Measurements from ENCODE around the gene TMEM191C.
A peak's percentile ranks its signal among the peaks of the same experiment; 100 is the strongest.
"Not testable (repeated sequence)": the region's sequence is repeated elsewhere in the genome, so short reads cannot be mapped to it uniquely, and the experiment has no call there.

Gene TMEM191C

DNA sequence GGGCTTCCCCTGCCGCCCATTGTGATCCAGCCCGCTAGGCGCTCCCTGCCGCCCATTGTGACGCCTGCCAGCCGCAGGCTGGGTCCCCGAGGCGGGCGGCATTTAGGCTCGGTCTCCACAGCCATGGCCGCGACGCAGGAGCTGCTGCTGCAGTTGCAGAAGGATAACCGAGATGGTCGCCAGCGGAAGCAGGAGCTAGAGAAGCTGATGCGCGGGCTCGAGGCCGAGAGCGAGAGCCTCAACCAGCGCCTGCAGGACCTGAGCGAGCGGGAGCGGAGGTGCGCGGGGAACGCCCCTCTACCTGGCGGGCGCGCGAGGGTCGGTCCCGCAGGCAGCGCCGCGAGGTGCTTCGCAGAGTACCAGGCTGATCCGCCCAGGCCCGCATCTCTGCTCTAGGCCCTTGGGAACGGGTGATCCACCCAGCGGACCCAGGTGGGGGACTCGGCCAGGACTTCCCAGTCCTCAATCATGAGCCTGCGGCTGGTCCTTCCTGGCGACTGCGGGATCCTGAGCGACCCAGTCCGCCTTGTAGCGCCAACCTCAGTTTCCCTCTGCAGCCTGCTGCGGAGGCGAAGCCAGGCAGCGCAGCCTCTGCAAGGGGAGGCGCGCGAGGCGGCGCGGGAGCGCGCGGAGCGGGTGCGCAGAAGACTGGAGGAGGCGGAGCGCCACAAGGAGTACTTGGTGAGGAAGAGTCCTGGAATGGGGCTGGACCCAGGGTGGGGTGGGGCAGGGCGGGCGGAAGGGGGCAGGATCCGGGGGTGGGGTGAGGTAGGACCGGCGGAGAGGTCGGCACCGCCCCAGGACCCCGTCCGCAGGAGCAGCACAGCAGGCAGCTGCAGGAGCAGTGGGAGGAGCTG lies at the start of gene TMEM191C:
TSS of gene TMEM191C (plus strand) at position 51 of the 857 bp plus-strand sequence. CDS start at position 124, 73 bp downstream.
- DNase-seq = not testable (repeated sequence)

DNA sequence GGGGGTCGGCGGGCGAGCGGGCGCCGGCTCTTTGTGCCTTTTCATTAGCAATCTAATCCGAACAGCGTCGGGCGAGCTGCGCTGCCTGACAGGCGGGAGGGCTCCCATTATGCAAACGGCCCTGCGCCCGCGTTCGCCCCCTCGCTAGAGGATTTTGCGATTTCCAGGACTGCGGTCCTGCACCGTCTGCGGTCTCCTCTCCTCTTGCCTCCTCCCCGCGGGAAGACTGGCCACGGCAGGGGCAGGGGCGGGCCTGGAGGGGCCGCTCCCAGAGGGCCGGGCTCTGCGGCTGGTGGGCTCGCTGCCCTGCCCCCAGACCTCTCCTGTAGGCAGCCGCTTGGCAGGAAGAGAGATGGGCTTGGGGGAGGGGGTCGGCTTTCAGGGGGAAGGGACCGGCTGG lies 49.3 kb upstream of the TMEM191C start:
- peak; percentile 8 to 31 for DNase-seq

DNA sequence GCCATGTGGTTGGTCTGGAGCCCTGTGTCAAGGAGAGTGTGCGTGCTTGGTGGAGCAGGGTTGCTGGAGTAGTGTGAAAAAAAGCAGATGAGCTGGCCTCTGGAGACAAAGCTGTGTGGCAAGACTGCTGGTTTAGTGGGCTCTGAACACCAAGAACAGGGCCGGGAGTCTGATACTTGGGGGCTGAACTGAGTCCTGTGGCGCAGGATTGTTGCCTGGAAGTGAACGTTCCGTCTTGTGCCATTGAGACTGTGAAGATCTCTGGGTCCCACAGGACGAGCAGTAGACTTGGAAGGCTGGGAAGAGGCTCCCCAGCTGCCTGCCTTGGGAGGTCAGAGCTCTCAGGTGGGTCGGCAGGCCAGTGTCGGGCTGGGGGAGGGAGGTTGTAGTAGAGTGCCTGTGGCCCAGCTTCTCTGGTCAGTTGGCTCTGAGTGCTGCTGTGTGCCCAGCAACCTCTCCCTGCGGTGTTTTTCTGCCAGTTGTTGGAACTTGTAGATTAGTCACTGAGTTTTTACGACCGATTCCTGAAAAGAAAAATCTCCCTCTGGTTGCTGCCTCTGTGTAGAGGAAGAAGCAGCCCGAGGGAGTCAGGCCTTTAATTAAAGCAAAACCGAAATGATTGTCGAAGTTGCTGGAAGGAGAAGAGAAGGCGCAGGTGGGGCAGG lies 48.1 kb upstream of the TMEM191C start:
- DNase-seq = not testable (repeated sequence)

DNA sequence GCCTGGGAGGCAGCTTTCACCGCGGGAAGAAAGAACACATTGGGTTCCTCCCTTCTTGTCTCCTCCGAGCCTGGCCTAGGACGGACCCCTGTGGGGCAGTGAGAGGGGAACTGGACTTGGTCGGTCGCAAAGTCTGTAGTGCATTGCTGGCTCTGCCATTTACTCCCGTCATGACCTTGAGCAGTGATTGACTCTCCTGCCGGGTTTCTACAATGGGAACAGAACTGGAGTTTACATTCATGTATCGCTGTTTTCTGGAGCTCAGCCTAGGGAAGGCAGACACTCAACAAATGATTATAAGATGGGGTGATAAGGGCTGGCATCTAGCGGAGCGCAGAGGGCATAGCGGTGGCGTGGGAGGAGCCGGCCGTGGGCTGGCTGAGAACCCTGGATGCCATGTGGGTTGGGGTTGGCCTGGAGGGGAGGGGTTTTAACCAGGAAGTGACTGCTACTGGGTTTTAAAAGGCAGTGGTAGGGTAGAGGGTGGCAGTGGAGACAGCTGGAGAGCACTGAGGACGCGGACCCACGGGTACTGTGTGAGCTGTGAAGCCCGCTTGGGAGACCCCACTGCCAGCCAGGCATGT lies 46.9 kb upstream of the TMEM191C start:
- DNase-seq = not testable (repeated sequence)

DNA sequence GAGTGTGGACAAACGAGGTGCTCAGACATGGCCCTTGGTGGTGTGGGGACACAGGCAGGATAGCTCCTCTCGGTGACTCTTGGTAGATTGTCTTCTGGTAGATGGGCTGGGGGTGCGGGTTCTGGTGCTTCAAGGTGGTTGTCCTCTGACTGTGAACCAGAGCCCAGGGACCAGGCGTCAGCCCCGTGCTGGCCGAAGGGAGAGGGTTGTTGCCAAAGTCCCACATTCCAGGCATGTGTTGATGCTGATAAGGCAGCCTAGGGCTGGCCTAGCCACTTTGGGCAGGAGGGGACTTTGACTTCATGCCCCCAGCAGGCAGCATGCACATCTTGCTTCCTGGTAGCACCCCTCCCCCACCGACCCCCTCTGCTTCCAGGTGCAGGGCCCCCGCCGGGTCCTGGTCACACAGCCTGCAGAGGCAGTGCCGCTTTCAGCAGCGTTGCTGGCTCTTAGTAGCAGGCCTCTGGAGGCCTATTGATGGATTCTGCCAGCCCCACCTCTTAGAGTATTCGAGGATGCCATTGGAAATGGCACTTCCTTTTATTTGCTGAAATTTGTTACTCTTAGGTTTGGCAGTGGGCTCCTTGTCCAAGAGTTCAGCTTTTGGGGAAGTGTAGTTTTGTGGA lies 43.0 kb upstream of the TMEM191C start:
- DNase-seq = not testable (repeated sequence)

DNA sequence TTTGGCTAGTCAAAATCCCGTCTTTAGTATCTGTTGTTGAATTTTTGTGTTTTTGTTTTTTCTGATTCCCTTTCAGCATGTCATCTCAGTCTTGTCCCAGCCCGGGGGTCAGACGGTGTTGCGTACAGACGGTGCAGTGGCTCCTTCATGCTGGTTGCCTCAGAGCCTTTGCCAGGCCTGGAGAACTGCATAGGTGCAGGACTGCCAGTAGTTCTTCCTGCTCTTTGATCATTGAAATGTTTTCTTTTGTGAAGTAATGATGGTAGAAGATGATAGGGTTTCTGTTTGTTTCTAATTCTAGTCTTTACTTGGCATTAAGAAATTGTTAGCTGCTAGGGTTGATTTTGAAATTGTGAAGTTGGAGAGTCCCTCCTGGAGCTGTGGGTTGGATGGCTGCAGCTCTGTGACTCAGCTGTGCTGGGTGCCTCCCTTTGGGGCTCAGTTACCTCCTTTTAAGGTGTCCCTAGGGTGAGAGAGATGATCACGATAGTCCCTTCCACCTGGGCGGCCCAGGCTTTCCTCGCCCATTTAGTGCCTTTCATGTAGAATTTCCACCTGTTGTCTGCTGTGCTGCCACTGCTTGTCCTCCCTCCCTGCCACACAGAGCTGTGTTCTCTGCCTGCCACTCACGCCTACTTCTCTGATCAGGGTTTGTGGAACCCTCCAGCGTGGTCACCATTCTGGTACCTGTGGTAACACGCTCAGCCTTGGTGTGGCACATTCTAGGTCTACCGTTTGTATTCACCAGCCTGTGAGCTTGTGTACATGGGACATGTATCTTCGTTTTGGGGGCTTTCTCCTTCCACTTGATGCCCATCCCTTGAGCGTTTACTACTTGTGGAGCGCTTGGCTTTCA lies 32.6 kb upstream of the TMEM191C start:
- DNase-seq = not testable (repeated sequence)

DNA sequence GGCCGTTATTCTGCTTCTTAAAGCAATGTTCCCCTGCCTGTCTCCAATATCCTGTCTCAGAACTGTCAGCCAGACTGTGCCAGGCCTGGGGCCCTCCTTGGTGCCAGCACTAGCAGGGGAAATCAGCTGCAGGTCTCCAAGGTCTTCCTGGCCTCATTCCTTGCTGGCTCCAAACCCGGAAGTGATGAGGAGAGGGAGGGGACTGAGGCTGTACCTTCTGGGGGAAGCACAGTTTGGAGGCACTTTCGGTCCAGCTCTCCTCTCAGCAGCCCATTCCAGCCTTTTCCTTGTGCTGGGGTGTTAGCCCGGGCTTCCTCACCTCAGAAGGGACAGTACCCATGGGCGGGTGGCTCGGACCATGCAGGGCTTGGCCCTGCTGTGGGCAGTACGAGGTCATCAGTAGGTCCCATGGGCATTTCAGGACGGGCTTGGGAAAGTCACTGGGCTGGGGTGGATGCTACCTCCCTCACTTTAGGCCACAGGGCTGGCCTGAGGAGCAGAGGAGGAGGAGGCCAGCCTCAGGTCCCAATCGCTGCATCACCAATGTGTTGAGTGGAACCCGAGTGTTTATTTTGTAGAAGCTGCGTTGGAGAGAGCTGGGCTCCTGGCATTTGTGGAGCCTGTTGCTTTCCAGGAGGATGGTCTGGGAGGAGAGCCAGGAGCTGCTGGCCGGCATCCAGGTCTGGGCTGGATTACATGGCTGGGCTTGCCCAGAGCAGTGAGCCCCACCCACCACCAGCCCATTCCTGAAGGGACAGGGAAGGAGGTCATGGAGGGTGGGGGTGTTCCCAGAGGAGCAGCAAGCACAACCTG lies 31.0 kb upstream of the TMEM191C start:
- not testable (repeated sequence) for DNase-seq

DNA sequence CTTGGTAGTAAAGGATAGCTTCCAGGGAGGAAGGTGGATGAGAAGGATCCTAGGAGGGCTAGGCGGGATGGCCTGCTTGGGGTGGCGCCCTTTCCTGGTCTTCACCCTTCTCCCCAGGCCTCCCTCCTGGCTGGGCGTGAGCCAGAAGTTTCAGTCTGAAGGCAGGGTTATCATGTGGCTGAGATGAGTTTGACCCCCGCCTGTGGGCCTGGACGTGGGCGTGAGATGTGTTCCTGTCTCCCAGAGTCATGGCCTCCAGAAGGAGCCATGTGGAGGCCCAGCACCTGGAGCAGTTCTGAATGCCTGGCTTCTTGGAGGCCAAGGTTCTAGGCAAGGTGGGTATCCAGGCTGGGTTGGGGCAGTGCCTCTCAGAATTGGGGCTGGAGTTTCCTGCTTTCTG lies 29.2 kb upstream of the TMEM191C start:
- DNase-seq = not testable (repeated sequence)

DNA sequence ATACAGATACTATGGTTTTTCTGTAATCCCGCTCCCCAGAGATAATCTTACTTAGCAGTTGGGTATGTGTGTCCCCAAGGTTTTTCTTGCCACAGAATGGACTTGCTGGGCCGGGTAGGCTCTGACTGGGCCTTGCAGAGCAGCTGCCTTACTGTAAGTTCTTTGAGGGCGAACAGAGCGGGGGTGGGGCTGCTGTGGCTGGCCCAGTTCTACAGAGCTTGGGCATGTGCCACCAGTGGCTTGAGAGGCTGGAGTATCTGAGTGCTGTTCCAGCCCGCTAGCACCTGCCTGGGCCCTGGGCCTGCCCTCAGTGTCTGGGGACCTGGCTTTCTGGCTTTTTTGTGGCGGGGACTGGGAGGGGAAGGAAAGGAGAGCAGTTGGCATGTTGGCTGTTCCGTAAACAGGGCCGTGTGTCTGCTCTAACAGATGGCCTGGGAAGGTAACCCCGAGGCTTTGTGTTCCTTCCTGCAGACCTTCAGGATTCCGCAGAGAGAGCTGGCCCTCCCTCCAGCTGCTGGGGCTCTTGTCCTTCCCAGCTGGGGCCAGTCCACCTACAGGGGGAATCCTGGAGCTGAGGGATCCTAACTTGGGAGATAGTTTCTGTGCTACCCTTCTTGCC lies 27.1 kb upstream of the TMEM191C start:
- DNase-seq = not testable (repeated sequence)

DNA sequence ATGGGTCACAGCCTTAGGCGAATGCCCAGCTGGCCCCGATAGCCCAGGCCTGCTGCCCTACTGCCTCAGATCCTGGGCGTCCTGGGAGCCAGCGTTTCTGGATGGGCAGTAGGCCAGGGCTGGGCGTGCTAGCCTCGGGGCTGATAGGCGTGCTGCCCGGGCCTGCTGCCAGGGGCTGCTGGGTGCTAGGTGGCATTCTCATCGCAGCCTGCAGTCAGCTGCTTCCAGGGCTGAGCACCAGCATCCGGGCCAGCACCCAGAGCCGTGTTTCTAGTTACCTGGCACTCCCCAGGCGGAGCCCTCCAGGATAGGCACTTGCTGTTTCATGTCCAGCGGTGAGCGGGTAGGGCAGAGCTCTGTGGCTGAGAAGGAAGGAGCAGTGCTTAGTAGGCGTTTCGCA lies 26.5 kb upstream of the TMEM191C start:
- DNase-seq = not testable (repeated sequence)

DNA sequence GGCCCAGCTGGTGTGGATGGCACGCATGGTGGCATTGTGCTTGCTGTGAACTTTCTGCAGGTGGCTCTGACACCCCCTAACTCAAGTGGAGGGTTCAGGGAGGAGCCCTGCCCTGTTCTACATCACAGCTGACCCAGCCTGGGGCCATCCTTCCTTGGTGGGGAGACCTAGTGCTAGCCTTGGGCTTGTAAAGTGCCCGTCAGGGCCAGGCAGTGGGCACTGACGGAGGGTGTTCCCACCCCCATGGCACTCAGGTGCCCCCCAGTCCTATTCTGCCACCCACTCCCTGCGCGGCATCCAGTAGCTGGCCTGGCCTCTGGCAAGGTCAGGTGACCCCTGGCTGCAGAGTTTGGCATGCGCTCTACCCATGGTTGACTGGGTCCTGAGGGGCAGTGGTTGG lies 26.0 kb upstream of the TMEM191C start:
- not testable (repeated sequence) for DNase-seq

DNA sequence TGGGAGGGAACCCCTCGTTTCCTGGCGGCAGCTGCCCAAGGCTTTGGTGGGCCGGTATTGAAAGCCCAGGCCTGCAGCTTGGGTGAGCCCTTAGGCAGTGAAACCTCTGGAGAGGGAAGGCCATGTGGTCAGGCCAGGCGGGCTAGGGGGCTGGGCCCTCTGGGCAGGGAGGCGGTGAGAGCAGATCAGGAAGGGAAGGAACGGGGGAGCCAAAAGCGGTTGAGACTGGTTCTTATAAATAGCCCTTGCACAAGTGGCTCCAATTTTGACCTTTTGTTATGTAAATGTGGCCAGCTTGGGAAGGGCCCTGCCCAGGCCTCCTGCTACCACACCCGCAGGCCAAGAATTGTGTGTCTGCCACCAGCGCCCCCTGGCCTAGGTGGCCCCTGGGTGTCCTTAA lies 25.1 kb upstream of the TMEM191C start:
- DNase-seq = not testable (repeated sequence)

DNA sequence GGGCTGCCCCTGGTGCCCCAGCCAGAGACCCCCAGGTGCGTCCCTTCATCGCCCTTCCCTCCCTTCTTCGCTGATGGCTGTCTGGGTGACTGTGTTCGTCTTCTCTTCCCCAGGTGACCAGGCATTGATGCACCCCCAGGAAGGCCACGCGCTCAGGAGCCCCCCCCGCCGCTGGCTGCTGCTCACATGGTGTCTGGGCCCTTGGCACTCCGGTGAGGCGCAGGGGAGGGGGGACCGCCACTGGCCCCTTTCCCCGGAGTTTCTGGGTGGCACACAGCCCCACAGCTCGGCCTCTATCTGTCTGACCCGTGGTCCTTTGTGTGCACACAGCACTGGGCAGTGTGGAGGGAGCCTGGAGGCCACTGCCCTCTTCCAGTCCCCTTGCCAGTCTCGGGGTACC lies 24.5 kb upstream of the TMEM191C start:
- DNase-seq = not testable (repeated sequence)

DNA sequence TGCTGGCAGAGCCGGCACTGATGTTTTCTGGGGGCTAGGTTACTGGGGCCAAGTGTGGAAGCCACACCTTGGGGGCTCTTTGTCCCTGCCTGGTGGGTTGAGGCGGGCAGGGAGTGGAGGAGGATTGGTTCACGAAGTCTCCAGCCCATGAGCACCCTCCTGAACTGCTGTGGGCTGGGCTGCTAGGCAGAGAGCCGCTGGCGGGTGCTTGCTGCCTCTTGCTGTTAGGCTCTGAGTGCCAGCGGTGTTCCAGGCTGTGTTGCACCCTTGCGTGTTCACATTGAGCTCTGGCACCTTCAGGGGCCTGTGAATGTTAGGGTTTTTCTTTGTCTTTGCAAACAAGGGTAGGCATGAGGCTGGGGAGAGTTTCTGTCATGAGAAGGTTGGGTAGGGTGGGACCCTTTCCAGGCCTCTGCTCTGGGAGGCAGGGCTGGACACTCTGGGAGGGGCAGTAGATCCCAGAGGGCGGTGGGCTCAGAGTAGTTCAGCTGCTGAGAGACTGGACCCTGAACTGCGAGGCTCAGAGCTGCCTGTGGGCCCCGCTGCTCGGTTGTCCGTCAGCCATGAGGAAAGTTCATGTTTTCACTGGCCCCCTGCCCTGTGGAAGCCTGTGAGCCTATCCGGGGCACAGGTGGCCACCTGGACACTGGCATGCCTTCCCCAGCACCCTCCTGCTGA lies 24.0 kb upstream of the TMEM191C start:
- no peak for DNase-seq

DNA sequence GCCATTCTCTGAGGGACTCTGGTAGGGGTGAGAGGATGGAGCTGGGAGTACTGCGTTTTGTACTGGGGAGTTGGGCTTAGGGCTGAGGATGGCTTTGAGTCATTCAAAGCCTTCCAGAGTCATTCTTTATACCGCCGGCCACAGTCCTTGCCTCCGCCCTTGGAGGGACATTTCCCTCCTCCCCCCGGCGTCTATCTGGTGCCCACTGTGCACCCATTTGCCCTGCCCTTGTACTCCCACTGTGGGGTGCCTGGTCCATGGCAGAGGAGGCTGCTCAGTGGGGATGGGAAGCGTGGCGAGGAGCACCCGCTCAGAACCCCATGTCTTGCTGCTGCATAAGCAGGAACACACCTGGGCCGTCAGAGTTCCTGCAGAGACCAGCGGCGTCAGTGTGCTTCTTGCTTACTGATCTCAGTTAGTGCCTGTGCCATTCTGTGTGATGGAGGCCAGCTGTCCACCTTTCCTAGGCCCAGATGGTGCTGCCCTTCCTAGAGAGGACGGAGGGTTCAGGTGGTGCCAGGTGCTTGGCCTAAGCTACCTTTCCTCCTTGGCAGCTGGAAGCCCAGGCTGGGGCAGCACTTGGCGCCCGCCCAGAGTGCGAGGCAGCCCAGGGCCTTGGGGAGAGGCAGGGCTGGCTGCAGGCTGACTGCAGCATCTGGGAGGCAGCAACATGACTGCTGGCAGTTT lies 23.3 kb upstream of the TMEM191C start:
- no peak for DNase-seq

DNA sequence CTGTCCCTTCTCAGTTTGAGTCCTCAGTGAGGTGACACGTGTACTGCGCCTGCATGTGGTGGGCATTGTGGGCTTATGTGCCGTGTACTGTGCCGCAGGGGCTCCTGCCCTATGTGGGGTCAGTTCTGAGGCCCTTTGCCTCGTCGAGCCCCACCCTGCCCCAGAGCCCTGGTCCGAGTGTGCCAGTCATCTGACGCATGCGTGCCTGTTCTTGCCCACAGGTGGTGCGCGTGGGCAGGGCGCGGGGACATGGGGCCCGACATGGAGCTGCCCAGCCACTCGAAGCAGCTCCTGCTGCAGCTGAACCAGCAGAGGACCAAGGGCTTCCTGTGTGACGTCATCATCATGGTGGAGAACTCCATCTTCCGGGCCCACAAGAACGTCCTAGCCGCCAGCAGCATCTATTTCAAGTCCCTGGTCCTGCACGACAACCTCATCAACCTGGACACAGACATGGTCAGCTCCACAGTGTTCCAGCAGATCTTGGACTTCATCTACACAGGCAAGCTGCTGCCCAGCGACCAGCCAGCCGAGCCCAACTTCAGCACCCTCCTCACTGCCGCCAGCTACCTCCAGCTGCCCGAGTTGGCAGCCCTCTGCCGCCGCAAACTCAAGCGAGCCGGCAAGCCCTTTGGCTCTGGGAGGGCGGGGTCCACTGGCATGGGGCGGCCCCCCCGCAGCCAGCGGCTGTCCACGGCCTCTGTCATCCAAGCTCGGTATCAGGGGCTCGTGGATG lies 22.3 kb upstream of the TMEM191C start:
- no peak for DNase-seq

DNA sequence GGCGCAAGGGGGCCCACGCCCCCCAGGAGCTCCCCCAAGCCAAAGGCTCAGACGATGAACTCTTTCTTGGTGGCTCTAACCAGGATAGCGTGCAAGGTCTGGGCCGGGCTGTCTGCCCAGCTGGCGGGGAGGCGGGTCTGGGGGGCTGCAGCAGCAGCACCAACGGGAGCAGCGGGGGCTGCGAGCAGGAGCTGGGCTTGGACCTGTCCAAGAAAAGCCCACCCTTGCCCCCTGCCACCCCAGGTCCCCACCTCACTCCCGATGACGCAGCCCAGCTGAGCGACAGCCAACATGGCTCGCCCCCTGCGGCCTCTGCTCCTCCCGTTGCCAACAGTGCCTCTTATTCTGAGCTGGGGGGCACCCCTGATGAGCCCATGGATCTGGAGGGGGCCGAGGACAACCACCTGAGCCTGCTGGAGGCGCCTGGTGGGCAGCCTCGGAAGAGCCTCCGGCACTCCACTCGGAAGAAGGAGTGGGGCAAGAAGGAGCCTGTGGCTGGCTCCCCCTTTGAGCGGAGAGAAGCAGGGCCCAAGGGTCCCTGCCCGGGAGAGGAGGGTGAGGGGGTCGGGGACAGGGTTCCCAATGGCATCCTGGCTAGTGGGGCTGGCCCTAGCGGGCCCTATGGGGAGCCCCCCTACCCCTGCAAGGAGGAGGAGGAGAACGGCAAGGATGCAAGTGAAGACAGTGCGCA lies 21.6 kb upstream of the TMEM191C start:
- DNase-seq = no peak

DNA sequence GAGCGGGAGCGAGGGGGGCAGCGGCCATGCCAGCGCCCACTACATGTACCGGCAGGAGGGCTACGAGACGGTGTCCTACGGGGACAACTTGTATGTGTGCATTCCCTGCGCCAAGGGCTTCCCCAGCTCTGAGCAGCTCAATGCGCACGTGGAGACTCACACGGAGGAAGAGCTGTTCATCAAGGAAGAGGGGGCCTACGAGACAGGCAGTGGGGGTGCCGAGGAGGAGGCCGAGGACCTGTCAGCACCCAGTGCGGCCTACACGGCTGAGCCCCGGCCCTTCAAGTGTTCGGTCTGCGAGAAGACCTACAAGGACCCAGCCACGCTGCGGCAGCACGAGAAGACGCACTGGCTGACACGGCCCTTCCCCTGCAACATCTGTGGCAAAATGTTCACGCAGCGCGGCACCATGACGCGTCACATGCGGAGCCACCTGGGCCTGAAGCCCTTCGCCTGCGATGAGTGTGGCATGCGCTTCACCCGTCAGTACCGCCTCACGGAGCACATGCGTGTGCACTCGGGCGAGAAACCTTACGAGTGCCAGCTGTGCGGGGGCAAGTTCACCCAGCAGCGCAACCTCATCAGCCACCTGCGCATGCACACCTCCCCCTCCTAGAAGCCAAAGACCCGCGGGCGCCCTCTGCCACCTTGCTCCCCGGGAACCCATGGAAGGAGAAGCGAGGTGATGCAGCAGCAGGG lies 20.9 kb upstream of the TMEM191C start:
- no peak for DNase-seq

Measured in stimulated activated CD4-positive, alpha-beta T cell treated with anti-CD3 and anti-CD28 coated beads, Interleukin-4, amount 100 ng/mL, for 4 hours (primary cell).